Measurements from ENCODE around the gene ZBP1. TPM values are rescaled to one million over a fixed set of nuclear protein-coding genes. Genes with fewer than 3 reads are reported as not detected.

The ZBP1 gene
- polyA plus RNA-seq, 1 of the 3 experiments (the other 2 are of a cell fraction), result not detected

- Histone ChIP-seq H3K27ac (ENCODE audit: low read depth in 2 of 2, low read length in 1 of 2) (no peak overlapping the region), H3K36me3 (replicated peaks in 1 of 2; ENCODE audit: control insufficient read depth in 1 of 2, insufficient read depth in 2 of 2, low read length in 1 of 2) (no peaks in the 10 kb centered on the region), H2AFZ (ENCODE audit: low read depth) (no peak overlapping the region), H3K4me2 (no peak overlapping the region), H3K9me2 (no peaks in the 10 kb centered on the region), H3K4me3 (ENCODE audit: low read depth in 2 of 2, low read length in 1 of 2) (no peak overlapping the region), H4K20me1 (ENCODE audit: insufficient read depth) (no peaks in the 10 kb centered on the region), H3K9ac (no peak overlapping the region), H3K27me3 (ENCODE audit: insufficient read depth) (no peaks in the 10 kb centered on the region; the same call in 1 of the 2 replicates), H3K9me3 (no peaks in the 10 kb centered on the region), H3K4me1 (ENCODE audit: control insufficient read depth in 1 of 2, insufficient read depth in 2 of 2, low read depth in 1 of 2, low read length in 1 of 2) (peaks cover 0 to 4% of the 10 kb centered on the region in 2 experiments; a peak in 1 of 4 replicates), H3F3A (replicated peaks; ENCODE audit: insufficient read depth) (peaks cover 4% of the 10 kb centered on the region), H3K79me2 (ENCODE audit: insufficient read depth) (no peaks in the 10 kb centered on the region)
- no peak for TF ChIP-seq FOXM1 (IDR thresholded peaks at IDR 0.05; ENCODE audit: low read depth)
- DNase-seq, result no peak
- 71% methylated on average over 20 of the region's 22 CpGs for WGBS (ENCODE audit: low lambda C conversion rate)
- ChIA-PET POLR2A (no interaction called here), CTCF (interaction anchor here (1.8 to 21.1 kb wide), 5 partner anchors 10 to 622 kb away, joined by 8 to 403 read pairs (median 57); no protein-coding TSS in a partner anchor)
Measured at GRCh38 chr20:57592263-57593092, 27.7 kb downstream of the ZBP1 start.

DNA sequence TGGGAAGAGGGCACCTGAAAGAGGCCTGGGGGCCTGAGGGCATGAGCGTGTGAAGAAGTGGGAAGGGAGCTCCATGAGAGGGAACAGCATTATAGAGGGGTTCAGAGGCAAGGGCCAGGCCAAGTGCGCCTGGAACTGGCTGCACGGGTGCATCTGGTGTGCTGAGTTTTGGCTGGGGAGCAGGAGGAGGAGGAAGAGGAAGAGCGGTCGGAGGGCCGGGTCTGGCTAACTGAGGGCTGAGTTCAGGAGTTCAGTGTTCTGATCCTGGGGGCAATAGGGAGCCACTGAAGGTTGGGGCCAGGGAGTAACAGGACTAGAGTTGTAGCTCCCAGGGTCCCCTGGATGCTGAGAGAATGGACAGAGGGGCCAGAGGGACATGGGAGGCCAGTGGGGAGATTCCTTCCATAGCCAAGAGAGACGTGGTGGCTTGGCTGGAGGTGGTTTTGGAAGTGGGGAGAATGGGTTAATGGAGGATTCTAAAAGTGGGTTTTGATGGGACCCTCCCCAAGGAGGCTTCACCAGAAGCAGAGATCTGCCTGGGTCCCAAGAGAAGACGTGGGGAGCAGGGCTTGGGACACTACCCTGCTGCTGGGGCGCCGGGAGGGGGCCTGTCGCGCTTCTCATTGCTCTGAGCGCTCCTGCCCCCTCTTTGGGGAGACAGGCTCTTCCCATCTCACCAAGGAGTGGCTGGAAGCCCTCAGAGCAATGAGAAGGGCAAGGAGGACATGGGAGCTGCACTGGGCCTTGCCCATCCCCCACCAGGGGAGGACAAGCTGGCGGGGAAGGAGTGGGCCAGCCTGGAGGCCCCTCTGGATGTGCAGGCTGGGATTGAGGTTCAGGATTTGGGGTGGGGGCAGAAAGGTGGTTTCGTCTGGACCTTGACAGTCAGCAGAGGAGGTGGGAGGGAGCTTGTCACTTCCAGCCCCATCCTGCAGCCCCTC is 28.7 kb downstream of the ZBP1 start:
- peaks cover 0 to under 1% of the 10 kb centered on the region in 2 experiments; a peak in 1 of 4 replicates for H3K4me1 ChIP-seq (ENCODE audit: control insufficient read depth in 1 of 2, insufficient read depth in 2 of 2, low read depth in 1 of 2, low read length in 1 of 2)
- H2AFZ ChIP-seq (ENCODE audit: low read depth), result no peak overlapping the region
- no peak for DNase-seq
- peaks cover 4% of the 10 kb centered on the region for H3F3A ChIP-seq (replicated peaks; ENCODE audit: insufficient read depth)
- no peaks in the 10 kb centered on the region; the same call in 1 of the 2 replicates for H3K27me3 ChIP-seq (ENCODE audit: insufficient read depth)
- no peaks in the 10 kb centered on the region for H3K79me2 ChIP-seq (ENCODE audit: insufficient read depth)
- H3K4me2 ChIP-seq, result no peak overlapping the region
- no peak overlapping the region for H3K27ac ChIP-seq (ENCODE audit: low read depth in 2 of 2, low read length in 1 of 2)
- H3K36me3 ChIP-seq (replicated peaks in 1 of 2; ENCODE audit: control insufficient read depth in 1 of 2, insufficient read depth in 2 of 2, low read length in 1 of 2), result no peaks in the 10 kb centered on the region
- POLR2A ChIA-PET, result no interaction called here
- CTCF ChIA-PET, result interaction anchor here (0.8 to 21.1 kb wide), 7 partner anchors 9 to 623 kb away, joined by 3 to 403 read pairs (median 8); no protein-coding TSS in a partner anchor
- H3K4me3 ChIP-seq (ENCODE audit: low read depth in 2 of 2, low read length in 1 of 2), result no peak overlapping the region
- H3K9ac ChIP-seq, result no peak overlapping the region
- no peak for TF ChIP-seq REST (IDR thresholded peaks at IDR 0.05; ENCODE audit: low read depth, low read length)
- H3K9me3 ChIP-seq, result no peaks in the 10 kb centered on the region
- no peaks in the 10 kb centered on the region for H4K20me1 ChIP-seq (ENCODE audit: insufficient read depth)
- WGBS (ENCODE audit: low lambda C conversion rate), result 60% methylated on average over 14 of the region's 15 CpGs
- no peaks in the 10 kb centered on the region for H3K9me2 ChIP-seq
